Neuronal stem cell (in vitro differentiated cells): Measurements from ENCODE around the gene APCDD1.

Source experiments
- DNase-seq: peaks from one replicate; pipeline ENCODE4 v3.0.0-alpha.2; 2013; ENCODE audit warnings: low spot score
- H2AFZ ChIP-seq: one replicate; pipeline ENCODE4 v1.6.1; 2013; ENCODE audit warnings: mild to moderate bottlenecking, low read length, inconsistent platforms
- H2AK5ac ChIP-seq: 2 replicates; pipeline ENCODE4 v1.6.1; 2013; ENCODE audit warnings: low read depth, mild to moderate bottlenecking, inconsistent platforms, low read length, moderate library complexity, mixed read lengths
- H2BK120ac ChIP-seq: 2 replicates; pipeline ENCODE4 v1.6.1; 2013; ENCODE audit warnings: low read depth, mild to moderate bottlenecking, inconsistent platforms, low read length, moderate library complexity, mixed read lengths
- H2BK12ac ChIP-seq: one replicate; pipeline ENCODE4 v1.6.1; 2013; ENCODE audit warnings: low read length, inconsistent platforms
- H2BK15ac ChIP-seq: 2 replicates; pipeline ENCODE4 v1.6.1; 2013; ENCODE audit warnings: mild to moderate bottlenecking, low read length, inconsistent platforms, mixed read lengths
- H2BK5ac ChIP-seq: one replicate; pipeline ENCODE4 v1.6.1; 2013; ENCODE audit warnings: inconsistent platforms, mild to moderate bottlenecking, low read length, moderate library complexity
- H3K14ac ChIP-seq: one replicate; pipeline ENCODE4 v1.6.1; 2013; ENCODE audit warnings: low read length, inconsistent platforms
- H3K18ac ChIP-seq: 2 replicates; pipeline ENCODE4 v1.6.1; 2013; ENCODE audit warnings: low read length, inconsistent platforms
- H3K23ac ChIP-seq: 2 replicates; pipeline ENCODE4 v1.6.1; 2013; ENCODE audit warnings: low read depth, mild to moderate bottlenecking, mixed read lengths, low read length, inconsistent platforms; ENCODE audit not compliant: poor library complexity
- H3K27ac ChIP-seq: replicated peaks from 3 replicates; pipeline ENCODE4 v1.5.1; 2013; ENCODE audit warnings: low read length, inconsistent platforms
- H3K27me3 ChIP-seq, 3 experiments: 2 replicates each; pipeline ENCODE4 v1.6.1; 2013; ENCODE audit warnings: low read length in 3 of 3, mild to moderate bottlenecking in 2 of 3, inconsistent platforms in 1 of 3, low read depth in 1 of 3, mixed read lengths in 1 of 3, moderate library complexity in 1 of 3; ENCODE audit not compliant: control insufficient read depth in 3 of 3, insufficient read depth in 3 of 3
- H3K36me3 ChIP-seq, 2 donors: replicated peaks in 1 of 2; 2 replicates each; pipeline ENCODE4 v1.6.1; 2013; ENCODE audit warnings: low read length in 2 of 2; ENCODE audit not compliant: control insufficient read depth in 2 of 2, insufficient read depth in 2 of 2
- H3K4ac ChIP-seq: 2 replicates; pipeline ENCODE4 v1.6.1; 2013; ENCODE audit warnings: inconsistent platforms, mild to moderate bottlenecking, low read length, moderate library complexity
- H3K4me1 ChIP-seq, 2 donors: 1 replicate in 1 of 2; 2 replicates in 1 of 2; pipeline ENCODE4 v1.6.1; 2013; ENCODE audit warnings: low read length in 2 of 2, low read depth in 1 of 2; ENCODE audit not compliant: control insufficient read depth in 2 of 2, insufficient read depth in 1 of 2
- H3K4me2 ChIP-seq: one replicate; pipeline ENCODE4 v1.6.1; 2013; ENCODE audit warnings: mild to moderate bottlenecking, low read length, inconsistent platforms; ENCODE audit not compliant: insufficient read depth, poor library complexity, severe bottlenecking
- H3K4me3 ChIP-seq, 2 donors: 2 replicates each; pipeline ENCODE4 v1.5.1; 2013; ENCODE audit warnings: low read length in 2 of 2, mild to moderate bottlenecking in 2 of 2, inconsistent platforms in 1 of 2, moderate library complexity in 1 of 2
- H3K79me1 ChIP-seq: one replicate; pipeline ENCODE4 v1.6.1; 2013; ENCODE audit warnings: low read depth, mild to moderate bottlenecking, inconsistent platforms, low read length, moderate library complexity
- H3K9ac ChIP-seq: one replicate; pipeline ENCODE4 v1.6.1; 2013; ENCODE audit warnings: mild to moderate bottlenecking, low read depth, low read length, inconsistent platforms; ENCODE audit not compliant: poor library complexity
- H3K9me3 ChIP-seq, 2 donors: replicated peaks in 1 of 2; 2 replicates each; pipeline versions ENCODE3 to v1.6.1; 2013; ENCODE audit warnings: low read length in 2 of 2, mild to moderate bottlenecking in 2 of 2, inconsistent platforms in 1 of 2, low read depth in 1 of 2, mixed read lengths in 1 of 2, moderate library complexity in 1 of 2; ENCODE audit not compliant: control insufficient read depth in 2 of 2, insufficient read depth in 1 of 2
- H4K8ac ChIP-seq: one replicate; pipeline ENCODE4 v1.6.1; 2013; ENCODE audit warnings: low read depth, mild to moderate bottlenecking, inconsistent platforms, low read length, moderate library complexity
- H4K91ac ChIP-seq: one replicate; pipeline ENCODE4 v1.6.1; 2013; ENCODE audit warnings: low read length, low read depth, mild to moderate bottlenecking, inconsistent platforms; ENCODE audit not compliant: poor library complexity
- WGBS, 2 donors: extraction: QIAGEN DNeasy Blood & Tissue Kit; methylation state at CpG; one replicate each; pipeline ENCODE4 v1.1.7; 2013; ENCODE audit warnings: missing lambda C conversion rate in 2 of 2, mixed read lengths in 1 of 2; ENCODE audit not compliant: insufficient read length in 2 of 2, insufficient replicate concordance in 1 of 2; ENCODE audit errors: extremely low coverage in 2 of 2; 5-methylcytosine and 5-hydroxymethylcytosine counted together

APCDD1 gene

GRCh38 chr18:10475654-10476291, 21.3 kb downstream of the APCDD1 start:
- Histone ChIP-seq H3K27ac (no peak overlapping the region), H2BK15ac (no peak overlapping the region), H3K9me3 (peaks cover 0 to 6% of the 10 kb centered on the region in 2 donors), H3K4me2 (no peak overlapping the region), H2BK12ac (no peak overlapping the region), H3K18ac (no peak overlapping the region), H3K79me1 (no peaks in the 10 kb centered on the region), H3K4ac (no peak overlapping the region), H3K14ac (no peak overlapping the region), H3K4me1 (peaks cover 0 to 1% of the 10 kb centered on the region in 2 donors), H3K27me3 (no peaks in the 10 kb centered on the region), H2BK5ac (no peak overlapping the region), H4K8ac (no peak overlapping the region), H2BK120ac (no peak overlapping the region), H2AFZ (no peak overlapping the region), H3K4me3 (no peak overlapping the region), H3K36me3 (peaks cover 0 to 8% of the 10 kb centered on the region in 2 donors), H4K91ac (no peak overlapping the region), H2AK5ac (no peak overlapping the region), H3K9ac (no peak overlapping the region), H3K23ac (no peak overlapping the region)
- no peak for DNase-seq
- WGBS, 2 donors = no CpG with 5 or more reads among the region's 15 CpGs

GRCh38 chr18:10476338-10476791, 21.9 kb downstream of the APCDD1 start:
- Histone ChIP-seq H2BK120ac (no peak overlapping the region), H3K18ac (no peak overlapping the region), H3K4me2 (no peak overlapping the region), H3K27ac (no peak overlapping the region), H3K4me3 (no peak overlapping the region), H4K91ac (no peak overlapping the region), H3K9ac (no peak overlapping the region), H3K4me1 (peaks cover 0 to 1% of the 10 kb centered on the region in 2 donors), H2BK15ac (no peak overlapping the region), H3K14ac (no peak overlapping the region), H3K23ac (no peak overlapping the region), H3K79me1 (no peaks in the 10 kb centered on the region), H3K9me3 (peaks cover 0 to 6% of the 10 kb centered on the region in 2 donors), H2BK5ac (no peak overlapping the region), H3K27me3 (no peaks in the 10 kb centered on the region), H3K36me3 (peaks cover 0 to 8% of the 10 kb centered on the region in 2 donors), H3K4ac (no peak overlapping the region), H2BK12ac (no peak overlapping the region), H2AK5ac (no peak overlapping the region), H2AFZ (no peak overlapping the region), H4K8ac (no peak overlapping the region)
- no CpG with 5 or more reads among the region's 9 CpGs for WGBS, 2 donors
- no peak for DNase-seq

DNA sequence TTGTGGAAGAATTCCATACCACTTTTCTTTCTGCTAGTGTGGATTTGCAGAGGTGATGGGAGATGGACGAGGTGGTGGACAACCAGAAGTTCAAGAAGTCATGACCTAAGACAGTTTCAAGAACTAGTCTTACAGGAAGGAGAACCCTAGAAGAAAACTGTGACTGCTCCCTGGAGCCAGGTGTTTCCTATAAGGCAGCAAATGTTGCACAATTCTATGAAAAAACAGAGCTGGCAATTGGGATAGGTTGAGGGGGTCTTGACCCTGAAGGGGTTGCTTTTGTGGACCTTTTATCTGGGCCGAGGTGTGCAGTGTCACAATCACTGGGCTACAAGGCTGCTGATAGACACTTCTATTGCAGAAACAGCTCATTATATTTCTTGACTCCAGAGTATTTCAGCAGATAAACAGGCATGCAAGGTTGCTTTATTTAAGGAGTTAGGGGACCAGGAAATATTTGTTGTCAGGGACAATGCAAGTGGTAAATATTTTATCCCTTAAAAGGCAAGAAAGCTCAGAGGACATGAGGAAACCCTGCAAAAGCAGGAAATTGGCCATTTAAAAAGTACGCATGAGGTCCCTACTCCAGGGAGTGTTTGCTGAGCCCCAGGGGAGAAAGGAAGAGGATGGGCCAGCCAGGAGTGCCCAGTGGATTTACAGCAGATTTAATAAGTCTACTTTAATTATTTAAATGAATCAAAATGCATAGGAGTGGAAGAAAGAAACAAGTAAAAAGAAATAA, 22.9 kb downstream of the APCDD1 start:
- H2BK120ac ChIP-seq = no peak overlapping the region
- H2BK12ac ChIP-seq = no peak overlapping the region
- H3K23ac ChIP-seq = no peak overlapping the region
- no peak overlapping the region for H4K8ac ChIP-seq
- H3K4me2 ChIP-seq = no peak overlapping the region
- H3K18ac ChIP-seq = no peak overlapping the region
- H2AFZ ChIP-seq = no peak overlapping the region
- no peak overlapping the region for H2BK5ac ChIP-seq
- no peak for DNase-seq
- no peak overlapping the region for H3K9ac ChIP-seq
- H3K4me1 ChIP-seq = peaks cover 0 to 3% of the 10 kb centered on the region in 2 donors
- H2AK5ac ChIP-seq = no peak overlapping the region
- no peaks in the 10 kb centered on the region for H3K79me1 ChIP-seq
- no CpG with 5 or more reads among the region's 3 CpGs for WGBS, 2 donors
- H3K36me3 ChIP-seq = peaks cover 0 to 1% of the 10 kb centered on the region in 2 donors
- no peak overlapping the region for H2BK15ac ChIP-seq
- H4K91ac ChIP-seq = no peak overlapping the region
- H3K9me3 ChIP-seq = peaks cover 0 to 6% of the 10 kb centered on the region in 2 donors
- H3K27me3 ChIP-seq = no peaks in the 10 kb centered on the region
- H3K4me3 ChIP-seq = no peak overlapping the region
- H3K4ac ChIP-seq = no peak overlapping the region
- H3K14ac ChIP-seq = no peak overlapping the region
- no peak overlapping the region for H3K27ac ChIP-seq

- Histone ChIP-seq H2BK5ac (no peak overlapping the region), H3K4me2 (no peak overlapping the region), H3K9ac (peak overlapping the region; percentile 7), H3K27ac (no peak overlapping the region), H2BK15ac (no peak overlapping the region), H3K14ac (no peak overlapping the region), H3K4me3 (peak overlapping the region in 1 of 2 donors; percentile 24), H3K79me1 (no peaks in the 10 kb centered on the region), H3K27me3 (no peaks in the 10 kb centered on the region), H2BK12ac (no peak overlapping the region), H2BK120ac (no peak overlapping the region), H3K36me3 (no peaks in the 10 kb centered on the region), H2AK5ac (no peak overlapping the region), H3K9me3 (peaks cover 0 to 6% of the 10 kb centered on the region in 2 donors), H4K91ac (no peak overlapping the region), H3K18ac (peak overlapping the region; percentile 75), H4K8ac (no peak overlapping the region), H2AFZ (no peak overlapping the region), H3K4me1 (peaks cover 0 to 3% of the 10 kb centered on the region in 2 donors), H3K23ac (no peak overlapping the region), H3K4ac (no peak overlapping the region)
- DNase-seq = no peak
- WGBS, 2 donors = no CpG with 5 or more reads among the region's 2 CpGs
These were observed 23.4 kb downstream of the APCDD1 start for GRCh38 chr18:10477863-10478260.
